ENCODE results near the gene VTI1A. TPM values are rescaled to one million over a fixed set of nuclear protein-coding genes. Genes with fewer than 3 reads are reported as not detected.

VTI1A gene
- total and polyA plus RNA-seq, 12 donors = 5.2 to 64.1 (median 22.0) TPM

DNA sequence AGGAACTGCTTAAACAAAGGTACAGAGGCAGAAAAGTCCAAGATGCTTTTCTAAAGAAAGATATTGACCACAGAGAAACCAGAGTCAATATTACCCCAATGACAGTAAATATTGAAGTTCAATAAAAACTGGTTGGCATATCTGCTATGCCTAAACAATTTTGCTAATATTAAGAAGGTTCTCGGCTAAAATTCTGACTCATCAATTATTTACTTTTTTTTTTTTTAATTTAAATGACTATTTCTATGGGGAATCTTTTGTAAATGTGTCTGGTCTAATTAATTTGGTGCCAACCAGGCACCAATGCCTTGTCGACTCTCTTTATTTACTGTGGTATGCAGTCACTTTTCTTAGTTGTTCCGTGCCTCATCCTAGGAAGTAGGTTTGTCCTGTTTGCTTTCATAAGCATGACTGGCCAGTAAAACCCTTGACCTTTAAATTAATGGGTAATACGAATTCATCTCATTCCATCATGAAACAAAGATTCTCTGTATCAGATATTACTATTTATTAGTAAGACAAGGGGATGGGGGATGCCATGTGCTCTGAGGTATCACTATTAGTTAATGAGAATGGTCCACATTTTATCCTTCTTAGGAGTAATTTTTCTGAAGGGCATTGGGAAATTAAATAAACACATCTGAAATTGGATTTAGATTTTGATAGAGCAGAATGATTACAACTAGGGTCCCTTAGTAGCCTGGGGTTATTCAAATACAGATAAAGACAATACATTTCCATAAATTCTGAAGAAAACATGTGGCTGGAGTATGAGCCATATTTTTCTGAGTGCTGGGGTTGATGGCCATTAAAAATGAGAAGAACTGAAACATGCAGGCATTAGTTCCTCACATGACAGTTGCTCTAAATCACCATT is 154.4 kb downstream of the VTI1A start:
- WGBS, 4 donors = 54 to 73% (median 60%) methylated on average over 4 of the region's 4 CpGs
- no peak overlapping the region for H3K4me3 ChIP-seq

GRCh38 chr10:112603062-112603461 is 156.0 kb downstream of the VTI1A start:
- Histone ChIP-seq H3K27ac (no peak overlapping the region), H3K36me3 (replicated peaks in 1 of 2) (no peaks in the 10 kb centered on the region), H3K4me3 (no peak overlapping the region), H3K4me1 (replicated peaks in 1 of 2) (no peaks in the 10 kb centered on the region), H3K27me3 (no peaks in the 10 kb centered on the region), H3K9me3 (replicated peaks in 1 of 3) (no peaks in the 10 kb centered on the region)
- intact Hi-C loops (cut with DNase I) = no loop called here
- TF ChIP-seq POLR2A (IDR thresholded peaks at IDR 0.05) = no peak
- TF ChIP-seq, protein P1, sequence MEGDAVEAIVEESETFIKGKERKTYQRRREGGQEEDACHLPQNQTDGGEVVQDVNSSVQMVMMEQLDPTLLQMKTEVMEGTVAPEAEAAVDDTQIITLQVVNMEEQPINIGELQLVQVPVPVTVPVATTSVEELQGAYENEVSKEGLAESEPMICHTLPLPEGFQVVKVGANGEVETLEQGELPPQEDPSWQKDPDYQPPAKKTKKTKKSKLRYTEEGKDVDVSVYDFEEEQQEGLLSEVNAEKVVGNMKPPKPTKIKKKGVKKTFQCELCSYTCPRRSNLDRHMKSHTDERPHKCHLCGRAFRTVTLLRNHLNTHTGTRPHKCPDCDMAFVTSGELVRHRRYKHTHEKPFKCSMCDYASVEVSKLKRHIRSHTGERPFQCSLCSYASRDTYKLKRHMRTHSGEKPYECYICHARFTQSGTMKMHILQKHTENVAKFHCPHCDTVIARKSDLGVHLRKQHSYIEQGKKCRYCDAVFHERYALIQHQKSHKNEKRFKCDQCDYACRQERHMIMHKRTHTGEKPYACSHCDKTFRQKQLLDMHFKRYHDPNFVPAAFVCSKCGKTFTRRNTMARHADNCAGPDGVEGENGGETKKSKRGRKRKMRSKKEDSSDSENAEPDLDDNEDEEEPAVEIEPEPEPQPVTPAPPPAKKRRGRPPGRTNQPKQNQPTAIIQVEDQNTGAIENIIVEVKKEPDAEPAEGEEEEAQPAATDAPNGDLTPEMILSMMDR (IDR thresholded peaks at IDR 0.05) = no peak
- no peak for DNase-seq
- 93 to 99% (median 97%) methylated on average over 2 of the region's 2 CpGs for WGBS, 4 donors

More for the DNA sequence above, 154.4 kb downstream of the VTI1A start:
- no peaks in the 10 kb centered on the region for H3K27me3 ChIP-seq
- intact Hi-C loops (cut with DNase I) = no loop called here
- H3K27ac ChIP-seq = no peak overlapping the region
- no peak for TF ChIP-seq POLR2A (IDR thresholded peaks at IDR 0.05)
- TF ChIP-seq, protein P1 (IDR thresholded peaks at IDR 0.05) = no peak
- no peaks in the 10 kb centered on the region for H3K4me1 ChIP-seq (replicated peaks in 1 of 2)
- H3K36me3 ChIP-seq (replicated peaks in 1 of 2) = no peaks in the 10 kb centered on the region
- DNase-seq = no peak
- H3K9me3 ChIP-seq (replicated peaks in 1 of 3) = no peaks in the 10 kb centered on the region

- Histone ChIP-seq H3K4me1 (replicated peaks in 1 of 2) (no peaks in the 10 kb centered on the region), H3K4me3 (no peak overlapping the region), H3K27me3 (no peaks in the 10 kb centered on the region), H3K27ac (no peak overlapping the region), H3K36me3 (replicated peaks in 1 of 2) (no peaks in the 10 kb centered on the region), H3K9me3 (replicated peaks in 1 of 3) (no peaks in the 10 kb centered on the region)
- no peak for DNase-seq
- TF ChIP-seq, protein P1 (IDR thresholded peaks at IDR 0.05) = no peak
- TF ChIP-seq POLR2A (IDR thresholded peaks at IDR 0.05) = no peak
- 68 to 74% (median 71%) methylated on average over 5 of the region's 5 CpGs for WGBS, 4 donors
- intact Hi-C loops (cut with DNase I) = no loop called here
These were observed 158.0 kb downstream of the VTI1A start for GRCh38 chr10:112605063-112605462.

DNA sequence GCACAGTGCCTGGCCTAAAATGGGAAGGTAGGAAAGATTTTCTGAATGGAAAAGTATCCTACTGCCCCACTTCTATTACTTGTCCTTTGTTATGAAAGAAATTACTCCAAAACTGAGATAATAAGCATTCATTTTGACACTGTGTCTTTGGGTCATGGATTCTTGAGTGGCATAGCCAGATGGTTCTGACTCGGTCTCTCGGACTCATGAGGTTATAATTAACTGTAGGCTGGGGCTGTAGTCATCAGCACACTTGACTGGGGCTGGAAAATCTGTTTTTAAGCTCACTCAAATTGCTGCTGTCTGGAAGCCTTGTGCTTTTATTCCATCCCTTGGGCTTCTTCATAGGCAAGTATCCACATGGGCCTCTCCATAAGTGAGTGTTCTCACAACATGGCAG is 160.5 kb downstream of the VTI1A start:
- no peaks in the 10 kb centered on the region for H3K27me3 ChIP-seq
- H3K4me1 ChIP-seq (replicated peaks in 1 of 2) = no peaks in the 10 kb centered on the region
- WGBS, 4 donors = 96 to 98% (median 96%) methylated on average over 2 of the region's 2 CpGs
- no peaks in the 10 kb centered on the region for H3K36me3 ChIP-seq (replicated peaks in 1 of 2)
- TF ChIP-seq POLR2A (IDR thresholded peaks at IDR 0.05) = no peak
- TF ChIP-seq, protein P1 (IDR thresholded peaks at IDR 0.05) = no peak
- H3K9me3 ChIP-seq (replicated peaks in 1 of 3) = no peaks in the 10 kb centered on the region
- intact Hi-C loops (cut with DNase I) = no loop called here
- no peak overlapping the region for H3K4me3 ChIP-seq
- H3K27ac ChIP-seq = no peak overlapping the region
- no peak for DNase-seq

All from adrenal gland (tissue), 12 donors.